Sigmoid colon (tissue), 7 donors: ENCODE data around the gene GMDS. TPM values are rescaled to one million over a fixed set of nuclear protein-coding genes. Genes with fewer than 3 reads are reported as not detected.

Experiments used
- DNase-seq: peaks from one replicate; pipeline ENCODE4 v3.0.0-alpha.2; 2019
- H3K27ac ChIP-seq, 4 donors: fragments of 200-600 bp; sonication (generic); one replicate each; pipeline ENCODE4 v1.5.1; 2016 to 2019; ENCODE audit warnings: mild to moderate bottlenecking in 1 of 4
- H3K27me3 ChIP-seq, 3 donors: fragments of 200-600 bp; sonication (generic); one replicate each; pipeline ENCODE4 v1.5.1; 2019; ENCODE audit warnings: mild to moderate bottlenecking in 1 of 3
- H3K36me3 ChIP-seq, 4 donors: fragments of 200-600 bp; sonication (generic); one replicate each; pipeline ENCODE4 v1.5.1; 2016 to 2019
- H3K4me1 ChIP-seq, 4 donors: fragments of 200-600 bp; sonication (generic); one replicate each; pipeline ENCODE4 v1.5.1; 2017 to 2019
- H3K4me3 ChIP-seq, 4 donors: fragments of 200-600 bp; sonication (generic); one replicate each; pipeline ENCODE4 v1.5.1; 2017 to 2019; ENCODE audit warnings: mild to moderate bottlenecking in 2 of 4, moderate library complexity in 1 of 4
- H3K9me3 ChIP-seq, 4 donors: fragments of 200-600 bp in 3 of 4; sonication (generic) in 3 of 4; one replicate each; pipeline versions ENCODE4 v1.5.1 to v1.6.1; 2013 to 2019
- EP300 ChIP-seq, 4 donors: sonication (generic); formaldehyde crosslinking; IDR thresholded peaks; one replicate each; pipeline ENCODE4 v1.6.1; 2017; ENCODE audit warnings: antibody characterized with exemption in 4 of 4
- POLR2A ChIP-seq, 2 donors: fragments of 450-650 bp; IDR thresholded peaks; one replicate each; pipeline ENCODE4 v1.6.1; 2016; ENCODE audit warnings: antibody characterized with exemption in 2 of 2, mild to moderate bottlenecking in 2 of 2, moderate library complexity in 2 of 2
- POLR2AphosphoS5 ChIP-seq, 4 donors: sonication (generic); formaldehyde crosslinking; IDR thresholded peaks; one replicate each; pipeline ENCODE4 v1.6.1; 2017; ENCODE audit warnings: antibody characterized with exemption in 4 of 4
- WGBS, 2 donors: extraction: QIAGEN DNeasy Blood & Tissue Kit; methylation state at CpG; one replicate each; pipeline ENCODE4 v1.1.7; 2013; 5-methylcytosine and 5-hydroxymethylcytosine counted together
- intact Hi-C: fragments of 100-400 bp; cut with DNase I; formaldehyde crosslinking; loops from one replicate; pipeline ENCODE4 v1.15.1; 2023
- polyA plus RNA-seq, 3 donors: library from polyadenylated mRNA; stranded (reverse); fragments of 200-250 nt; gene quantifications; one replicate each; pipeline ENCODE4 v1.2.3, GENCODE V29; 2013
- total RNA-seq, 4 donors: library from RNA; depleted of rRNA; stranded (reverse); fragments of >200 nt; gene quantifications; one replicate each; pipeline ENCODE4 v1.1.0, GENCODE V29; 2016
- TF ChIP-seq, protein P1 (sequence below), 4 experiments: fragments of 450-650 bp in 3 of 4; fragments of 200-600 bp in 1 of 4; IDR thresholded peaks; one replicate each; pipeline ENCODE4 v1.5.1; 2016 to 2019; ENCODE audit warnings: antibody characterized with exemption in 4 of 4, mild to moderate bottlenecking in 3 of 4, moderate library complexity in 2 of 4
- donor health status: healthy with polysubstance abuse.
- donor health status: Bipolar disorder and iron deficiency.
- donor health status: healthy.

Gene GMDS
- total and polyA plus RNA-seq, 7 donors: 3.1 to 173 (median 9.4) TPM

DNA sequence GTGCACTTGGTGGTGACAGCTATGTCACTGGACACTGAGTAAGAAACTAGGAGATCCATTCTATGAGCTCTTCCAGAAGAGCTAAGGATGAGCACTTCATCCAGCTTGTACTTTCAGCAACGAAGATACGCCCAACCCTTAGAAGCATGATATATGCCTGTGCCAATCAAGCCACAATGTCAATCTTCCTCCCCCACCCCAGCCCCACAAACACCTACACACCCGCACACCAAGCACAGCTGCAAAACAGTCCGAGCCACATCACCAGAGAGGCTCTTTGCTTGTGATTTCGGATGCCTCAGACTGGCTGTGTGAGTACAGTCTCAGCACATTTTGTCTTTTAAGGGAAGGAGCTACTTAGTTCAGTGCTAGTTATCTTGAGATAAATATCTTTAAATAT is 375.2 kb downstream of the GMDS start:
- Histone ChIP-seq H3K27ac (no peak overlapping the region), H3K4me1 (peaks cover 0 to 17% (median 15%) of the 10 kb centered on the region in 4 donors), H3K4me3 (no peak overlapping the region), H3K9me3 (no peaks in the 10 kb centered on the region), H3K27me3 (no peaks in the 10 kb centered on the region), H3K36me3 (no peaks in the 10 kb centered on the region)
- WGBS, 2 donors: 74 to 87% methylated on average over 5 of the region's 5 CpGs
- DNase-seq: no peak
- no peak for TF ChIP-seq POLR2A (IDR thresholded peaks at IDR 0.05)
- TF ChIP-seq, protein P1, sequence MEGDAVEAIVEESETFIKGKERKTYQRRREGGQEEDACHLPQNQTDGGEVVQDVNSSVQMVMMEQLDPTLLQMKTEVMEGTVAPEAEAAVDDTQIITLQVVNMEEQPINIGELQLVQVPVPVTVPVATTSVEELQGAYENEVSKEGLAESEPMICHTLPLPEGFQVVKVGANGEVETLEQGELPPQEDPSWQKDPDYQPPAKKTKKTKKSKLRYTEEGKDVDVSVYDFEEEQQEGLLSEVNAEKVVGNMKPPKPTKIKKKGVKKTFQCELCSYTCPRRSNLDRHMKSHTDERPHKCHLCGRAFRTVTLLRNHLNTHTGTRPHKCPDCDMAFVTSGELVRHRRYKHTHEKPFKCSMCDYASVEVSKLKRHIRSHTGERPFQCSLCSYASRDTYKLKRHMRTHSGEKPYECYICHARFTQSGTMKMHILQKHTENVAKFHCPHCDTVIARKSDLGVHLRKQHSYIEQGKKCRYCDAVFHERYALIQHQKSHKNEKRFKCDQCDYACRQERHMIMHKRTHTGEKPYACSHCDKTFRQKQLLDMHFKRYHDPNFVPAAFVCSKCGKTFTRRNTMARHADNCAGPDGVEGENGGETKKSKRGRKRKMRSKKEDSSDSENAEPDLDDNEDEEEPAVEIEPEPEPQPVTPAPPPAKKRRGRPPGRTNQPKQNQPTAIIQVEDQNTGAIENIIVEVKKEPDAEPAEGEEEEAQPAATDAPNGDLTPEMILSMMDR (IDR thresholded peaks at IDR 0.05): no peak
- no peak for TF ChIP-seq EP300 (IDR thresholded peaks at IDR 0.05)
- TF ChIP-seq POLR2AphosphoS5 (IDR thresholded peaks at IDR 0.05): no peak
- intact Hi-C loops: no loop called here

DNA sequence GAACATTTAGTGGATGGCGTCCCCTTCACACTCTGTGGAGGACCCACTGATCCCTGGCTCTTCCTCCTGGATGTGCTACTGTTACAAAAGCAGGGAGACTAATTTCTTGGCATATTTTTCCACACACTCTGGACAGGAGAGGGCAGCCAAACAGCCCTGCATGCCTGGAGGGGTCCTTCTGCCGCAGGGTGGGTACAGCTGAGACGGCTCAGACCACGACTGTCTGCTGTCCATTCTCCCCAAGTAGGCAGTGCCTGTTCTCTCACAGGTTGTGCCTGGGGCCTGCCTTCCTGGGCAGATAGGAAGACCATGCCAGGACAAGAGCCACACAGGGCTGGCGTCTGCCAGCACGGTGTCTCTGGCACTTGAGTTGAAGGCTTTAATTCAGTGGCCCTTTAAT is 375.6 kb downstream of the GMDS start:
- WGBS, 2 donors: 89 to 97% methylated on average over 6 of the region's 6 CpGs
- TF ChIP-seq POLR2AphosphoS5 (IDR thresholded peaks at IDR 0.05) (no peak), EP300 (IDR thresholded peaks at IDR 0.05) (no peak), POLR2A (IDR thresholded peaks at IDR 0.05) (no peak)
- Histone ChIP-seq H3K4me1 (peaks cover 0 to 17% (median 15%) of the 10 kb centered on the region in 4 donors), H3K9me3 (no peaks in the 10 kb centered on the region), H3K27ac (no peak overlapping the region), H3K27me3 (no peaks in the 10 kb centered on the region), H3K36me3 (no peaks in the 10 kb centered on the region), H3K4me3 (no peak overlapping the region)
- intact Hi-C loops: no loop called here
- DNase-seq: no peak

DNA sequence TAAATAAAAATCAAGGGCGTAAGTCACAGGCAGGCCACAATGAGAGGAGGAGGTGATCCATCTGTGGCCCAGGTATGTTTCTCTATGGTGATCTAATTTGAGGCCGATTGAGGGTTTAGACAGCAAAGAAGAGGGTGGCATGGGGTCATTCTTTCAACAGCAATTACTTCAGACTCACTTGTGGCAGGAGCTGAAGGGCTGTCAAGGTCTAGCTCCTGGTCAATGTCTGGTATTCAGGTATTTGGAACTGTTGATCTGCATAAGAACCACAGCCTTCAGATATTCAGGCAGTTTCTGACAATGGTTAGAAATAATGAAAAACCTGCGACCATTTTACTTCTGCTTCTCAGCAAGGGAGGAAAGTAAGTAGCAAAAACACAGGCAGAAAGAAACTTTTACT is 376.1 kb downstream of the GMDS start:
- no peak for DNase-seq
- H3K4me3 ChIP-seq: no peak overlapping the region
- no peaks in the 10 kb centered on the region for H3K9me3 ChIP-seq
- no peaks in the 10 kb centered on the region for H3K36me3 ChIP-seq
- H3K27me3 ChIP-seq: no peaks in the 10 kb centered on the region
- H3K27ac ChIP-seq: no peak overlapping the region
- intact Hi-C loops: no loop called here
- peaks cover 0 to 17% (median 15%) of the 10 kb centered on the region in 4 donors for H3K4me1 ChIP-seq
- WGBS, 2 donors: 91% methylated on average over 3 of the region's 3 CpGs
- TF ChIP-seq EP300 (IDR thresholded peaks at IDR 0.05) (no peak), POLR2A (IDR thresholded peaks at IDR 0.05) (no peak)

GRCh38 chr6:1868561-1869261 is 376.7 kb downstream of the GMDS start:
- intact Hi-C loops: no loop called here
- TF ChIP-seq, protein P1 (IDR thresholded peaks at IDR 0.05): no peak
- TF ChIP-seq POLR2AphosphoS5 (IDR thresholded peaks at IDR 0.05): no peak
- no peak for TF ChIP-seq EP300 (IDR thresholded peaks at IDR 0.05)
- TF ChIP-seq POLR2A (IDR thresholded peaks at IDR 0.05): no peak
- Histone ChIP-seq H3K36me3 (no peaks in the 10 kb centered on the region), H3K4me1 (peaks cover 0 to 17% (median 15%) of the 10 kb centered on the region in 4 donors), H3K9me3 (no peaks in the 10 kb centered on the region), H3K4me3 (no peak overlapping the region), H3K27ac (no peak overlapping the region), H3K27me3 (no peaks in the 10 kb centered on the region)
- WGBS, 2 donors: 83 to 94% methylated on average over 4 of the region's 4 CpGs
- DNase-seq: no peak

GRCh38 chr6:1867197-1867596 is 378.2 kb downstream of the GMDS start:
- Histone ChIP-seq H3K9me3 (no peaks in the 10 kb centered on the region), H3K36me3 (no peaks in the 10 kb centered on the region), H3K4me3 (no peak overlapping the region), H3K4me1 (peaks cover 0 to 8% (median 5%) of the 10 kb centered on the region in 4 donors), H3K27ac (no peak overlapping the region), H3K27me3 (no peaks in the 10 kb centered on the region)
- DNase-seq: no peak
- 38 to 83% methylated on average over 3 of the region's 3 CpGs for WGBS, 2 donors
- no peak for TF ChIP-seq EP300 (IDR thresholded peaks at IDR 0.05)
- no peak for TF ChIP-seq POLR2A (IDR thresholded peaks at IDR 0.05)
- TF ChIP-seq, protein P1 (IDR thresholded peaks at IDR 0.05): no peak
- TF ChIP-seq POLR2AphosphoS5 (IDR thresholded peaks at IDR 0.05): no peak
- intact Hi-C loops: no loop called here
